Skeletal muscle tissue (tissue), 5 donors: ENCODE data around the gene NUP93. TPM values are rescaled to one million over a fixed set of nuclear protein-coding genes. Genes with fewer than 3 reads are reported as not detected.

Experiments used
- H3K27ac ChIP-seq: one replicate; pipeline ENCODE4 v1.7.0; 2013; ENCODE audit warnings: mild to moderate bottlenecking, low read depth, low read length, inconsistent platforms
- H3K27me3 ChIP-seq, 3 donors: one replicate each; pipeline ENCODE4 v1.7.0; 2013; ENCODE audit warnings: low read length in 3 of 3; ENCODE audit not compliant: control insufficient read depth in 3 of 3, insufficient read depth in 3 of 3
- H3K36me3 ChIP-seq, 3 donors: one replicate each; pipeline ENCODE4 v1.7.0; 2013; ENCODE audit warnings: low read length in 3 of 3; ENCODE audit not compliant: control insufficient read depth in 3 of 3, insufficient read depth in 3 of 3
- H3K4me1 ChIP-seq, 3 donors: one replicate each; pipeline ENCODE4 v1.7.0; 2013; ENCODE audit warnings: low read length in 3 of 3, mild to moderate bottlenecking in 3 of 3; ENCODE audit not compliant: control insufficient read depth in 3 of 3, insufficient read depth in 3 of 3
- H3K4me3 ChIP-seq, 3 donors: one replicate each; pipeline ENCODE4 v1.7.0; 2013; ENCODE audit warnings: low read length in 3 of 3
- H3K9ac ChIP-seq, 3 donors: one replicate each; pipeline ENCODE4 v1.7.0; 2013; ENCODE audit warnings: low read length in 3 of 3, mild to moderate bottlenecking in 3 of 3, moderate library complexity in 2 of 3, low read depth in 1 of 3
- H3K9me3 ChIP-seq, 3 donors: one replicate each; pipeline ENCODE4 v1.7.0; 2013; ENCODE audit warnings: low read length in 3 of 3; ENCODE audit not compliant: control insufficient read depth in 3 of 3
- small RNA-seq: library from RNA; depleted of rRNA; stranded (forward); fragments of <200 nt; gene quantifications from one replicate; pipeline ENCODE3, GENCODE V24; 2014
- total RNA-seq: library from RNA; depleted of rRNA; stranded (reverse); fragments of >200 nt; gene quantifications from one replicate; pipeline ENCODE4 v1.2.3, GENCODE V29; 2014
- donor health status: Osteomylitis.

Gene NUP93
- total RNA-seq, 1 donor from 2014 or later, result 54.8 TPM

DNA sequence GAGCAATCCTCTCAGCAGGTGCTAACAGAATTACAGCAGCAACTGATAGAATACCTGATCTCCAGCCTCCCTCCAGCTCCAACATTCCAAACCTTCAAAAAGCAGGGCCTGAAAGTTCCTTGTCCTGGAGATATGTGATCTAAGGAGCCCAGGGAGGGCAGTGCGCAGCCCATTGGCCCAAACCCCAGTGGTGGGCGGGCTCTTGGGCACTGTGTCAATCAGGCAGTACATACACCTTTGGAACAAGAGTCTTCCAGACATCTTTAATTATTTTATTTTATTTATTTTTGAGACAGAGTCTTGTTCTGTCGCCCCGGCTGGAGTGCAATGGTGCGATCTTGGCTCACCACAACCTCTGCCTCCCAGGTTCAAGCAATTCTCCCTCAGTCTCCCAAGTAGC, 159.3 kb downstream of the NUP93 start:
- H3K9me3 ChIP-seq, result no peaks in the 10 kb centered on the region
- H3K4me3 ChIP-seq, result no peak overlapping the region
- H3K27ac ChIP-seq, result no peak overlapping the region
- no peaks in the 10 kb centered on the region for H3K36me3 ChIP-seq
- H3K4me1 ChIP-seq, result no peaks in the 10 kb centered on the region
- H3K9ac ChIP-seq, result no peak overlapping the region
- peaks cover 0 to 3% (median 0%) of the 10 kb centered on the region in 3 donors for H3K27me3 ChIP-seq

DNA sequence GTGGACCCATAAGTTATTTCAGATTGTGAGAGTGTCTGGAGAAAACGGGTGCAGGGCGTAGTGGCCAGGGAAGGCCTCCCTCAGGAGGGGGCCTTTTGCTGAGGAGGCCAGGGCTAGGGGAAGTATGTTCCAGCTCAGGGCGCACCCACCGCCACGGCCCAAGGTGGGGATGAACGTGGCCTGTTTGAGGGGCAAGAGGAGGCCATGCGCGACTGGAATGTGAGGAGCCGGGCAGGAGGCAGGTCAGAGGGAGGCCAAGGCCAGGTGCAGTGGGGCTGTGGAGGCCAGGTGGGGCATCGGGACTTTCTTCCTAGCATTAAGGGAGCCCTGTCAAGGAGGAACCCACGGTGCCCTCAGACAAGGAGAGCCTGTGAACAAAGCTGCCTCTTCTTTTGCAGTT, 161.8 kb downstream of the NUP93 start:
- H3K9me3 ChIP-seq, result no peaks in the 10 kb centered on the region
- no peak overlapping the region for H3K9ac ChIP-seq
- H3K36me3 ChIP-seq, result no peaks in the 10 kb centered on the region
- no peak overlapping the region for H3K27ac ChIP-seq
- H3K4me1 ChIP-seq, result no peaks in the 10 kb centered on the region
- no peak overlapping the region for H3K4me3 ChIP-seq
- H3K27me3 ChIP-seq, result peaks cover 0 to 3% (median 0%) of the 10 kb centered on the region in 3 donors

DNA sequence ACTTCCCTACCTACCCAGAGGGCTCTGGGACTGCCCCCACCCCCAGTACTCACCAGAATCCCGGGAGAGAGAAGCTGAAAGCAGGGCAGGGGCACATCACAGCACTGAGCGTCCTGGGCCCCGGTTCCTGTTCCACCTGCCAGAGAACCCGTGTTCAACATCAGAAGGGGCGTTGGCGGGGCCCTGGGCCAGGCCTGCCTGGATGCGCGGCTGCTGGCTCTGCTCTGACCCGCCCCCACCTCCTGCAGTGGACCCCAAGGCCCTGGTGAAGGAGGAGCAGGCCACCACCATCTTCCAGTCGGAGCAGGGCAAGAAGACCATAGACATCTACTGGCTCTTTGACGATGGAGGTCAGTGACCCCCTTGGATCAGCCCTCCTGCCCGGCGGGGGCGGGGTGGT, 162.8 kb downstream of the NUP93 start:
- Histone ChIP-seq H3K36me3 (no peaks in the 10 kb centered on the region), H3K4me1 (no peaks in the 10 kb centered on the region), H3K4me3 (no peak overlapping the region), H3K9ac (no peak overlapping the region), H3K27ac (no peak overlapping the region), H3K27me3 (peaks cover 0 to 3% (median 0%) of the 10 kb centered on the region in 3 donors), H3K9me3 (no peaks in the 10 kb centered on the region)

DNA sequence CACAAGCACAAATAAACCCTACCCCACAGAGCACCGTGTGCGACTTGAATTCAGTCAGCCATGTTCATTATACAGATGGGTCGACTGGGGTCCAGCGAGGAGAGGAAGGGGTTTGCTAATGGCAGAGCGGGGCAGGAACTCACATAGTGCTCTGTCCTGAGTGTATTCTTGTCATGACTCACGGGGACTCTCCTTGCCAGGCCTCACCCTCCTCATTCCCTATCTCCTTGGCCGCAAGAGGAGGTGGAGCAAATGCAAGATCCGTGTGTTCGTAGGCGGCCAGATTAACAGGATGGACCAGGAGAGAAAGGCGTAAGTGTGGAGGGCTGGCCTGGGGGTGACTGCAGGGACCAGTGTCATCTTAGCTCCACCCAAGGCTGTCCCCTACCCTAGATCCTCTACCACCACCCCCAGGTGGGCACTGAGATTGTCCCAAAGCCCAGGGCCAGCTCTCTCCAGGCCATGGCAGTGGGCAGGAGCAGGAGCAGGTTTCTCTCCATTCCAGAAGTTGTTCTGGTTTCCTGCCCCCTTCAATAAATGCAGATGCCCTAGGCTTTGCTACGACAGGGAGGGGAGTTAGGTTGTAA, 164.5 kb downstream of the NUP93 start:
- Histone ChIP-seq H3K9ac (no peak overlapping the region), H3K4me3 (no peak overlapping the region), H3K36me3 (no peaks in the 10 kb centered on the region), H3K4me1 (no peaks in the 10 kb centered on the region), H3K27ac (no peak overlapping the region), H3K9me3 (no peaks in the 10 kb centered on the region), H3K27me3 (no peaks in the 10 kb centered on the region)

DNA sequence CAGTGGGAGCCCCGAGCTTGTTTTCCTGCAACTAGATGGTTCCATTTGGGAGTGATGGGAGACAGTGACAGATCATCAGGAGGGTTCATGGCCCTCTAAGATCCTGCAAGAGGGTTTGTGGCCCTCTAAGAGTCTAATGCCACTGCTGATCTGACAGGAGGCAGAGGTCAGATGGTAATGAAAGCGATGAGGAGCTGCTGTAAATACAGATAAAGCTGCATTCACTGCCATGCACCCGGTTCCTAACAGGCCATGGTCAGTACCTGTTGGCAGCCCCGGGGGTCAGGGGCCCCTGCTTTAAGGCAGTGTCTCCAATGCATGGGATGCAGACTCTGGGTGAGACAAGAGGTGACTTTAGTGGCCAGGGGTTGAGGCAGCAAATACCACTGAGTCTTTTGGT, 165.9 kb downstream of the NUP93 start:
- H3K9ac ChIP-seq, result no peak overlapping the region

DNA sequence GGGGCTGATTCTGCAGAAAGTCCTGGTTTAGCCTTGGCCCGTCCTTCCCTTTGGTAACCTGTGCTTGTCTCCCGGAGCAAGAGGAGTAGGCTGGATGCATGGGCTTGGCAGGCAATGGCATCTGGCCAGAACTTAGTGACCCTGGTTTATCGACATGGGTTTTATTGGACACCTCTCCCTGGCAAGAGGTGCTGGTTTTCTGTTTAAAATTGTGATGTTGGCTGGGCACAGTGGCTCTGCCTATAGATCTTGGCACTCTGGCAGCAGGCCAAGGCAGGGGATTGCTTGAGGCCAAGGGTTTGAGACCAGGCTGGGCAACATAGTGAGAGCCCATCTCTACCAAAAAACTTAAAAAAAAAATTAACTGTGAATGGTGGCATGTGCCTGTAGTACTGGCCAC, 166.3 kb downstream of the NUP93 start:
- H3K4me3 ChIP-seq, result no peak overlapping the region
- H3K27me3 ChIP-seq, result no peaks in the 10 kb centered on the region
- no peaks in the 10 kb centered on the region for H3K9me3 ChIP-seq
- no peaks in the 10 kb centered on the region for H3K4me1 ChIP-seq
- no peak overlapping the region for H3K27ac ChIP-seq
- no peaks in the 10 kb centered on the region for H3K36me3 ChIP-seq
- no peak overlapping the region for H3K9ac ChIP-seq

More for the DNA sequence above, 165.9 kb downstream of the NUP93 start:
- Histone ChIP-seq H3K36me3 (no peaks in the 10 kb centered on the region), H3K9me3 (no peaks in the 10 kb centered on the region), H3K27me3 (no peaks in the 10 kb centered on the region), H3K4me3 (no peak overlapping the region), H3K4me1 (no peaks in the 10 kb centered on the region), H3K27ac (no peak overlapping the region)

DNA sequence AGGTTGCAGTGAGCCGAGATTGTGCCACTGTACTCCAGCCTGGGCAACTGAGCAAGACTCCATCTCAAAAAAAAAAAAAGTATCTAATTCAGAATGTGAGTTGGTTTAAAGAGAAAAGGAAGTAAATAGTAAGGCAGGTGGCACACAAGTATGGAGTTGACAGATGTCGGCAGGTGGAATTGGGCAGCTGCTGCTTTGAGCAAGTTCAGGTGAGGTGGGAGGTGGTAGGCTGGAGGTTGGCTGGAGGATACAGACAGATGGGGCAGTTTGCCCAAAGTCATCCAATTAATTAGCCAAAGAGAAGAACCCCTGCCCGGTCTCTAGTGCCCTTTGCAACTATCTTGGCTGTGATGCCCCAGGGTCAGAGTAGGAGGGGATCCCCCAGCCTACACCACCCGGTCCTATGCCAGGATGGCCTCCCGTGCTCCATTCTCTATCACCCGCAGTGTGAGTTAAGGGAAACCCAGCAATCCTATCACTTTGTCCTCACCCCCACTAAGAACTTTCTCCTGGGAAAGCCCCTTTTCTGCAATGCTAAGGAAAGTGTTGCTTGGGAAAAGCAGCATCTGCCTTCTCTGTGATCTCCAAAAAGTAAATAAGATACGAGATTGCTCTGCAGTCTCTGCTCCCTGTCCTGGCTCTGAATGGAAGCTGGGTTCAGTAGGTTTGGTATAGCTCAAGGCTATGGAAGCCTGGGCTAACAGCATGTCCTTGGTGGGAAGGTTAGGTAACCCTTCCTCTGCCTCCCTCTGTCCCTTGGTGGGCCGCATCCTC, 167.3 kb downstream of the NUP93 start:
- H3K4me3 ChIP-seq, result no peak overlapping the region
- H3K4me1 ChIP-seq, result no peaks in the 10 kb centered on the region
- no peaks in the 10 kb centered on the region for H3K9me3 ChIP-seq
- no peak overlapping the region for H3K9ac ChIP-seq
- H3K27ac ChIP-seq, result no peak overlapping the region
- H3K36me3 ChIP-seq, result no peaks in the 10 kb centered on the region
- peaks cover 0 to 4% (median 0%) of the 10 kb centered on the region in 3 donors for H3K27me3 ChIP-seq

DNA sequence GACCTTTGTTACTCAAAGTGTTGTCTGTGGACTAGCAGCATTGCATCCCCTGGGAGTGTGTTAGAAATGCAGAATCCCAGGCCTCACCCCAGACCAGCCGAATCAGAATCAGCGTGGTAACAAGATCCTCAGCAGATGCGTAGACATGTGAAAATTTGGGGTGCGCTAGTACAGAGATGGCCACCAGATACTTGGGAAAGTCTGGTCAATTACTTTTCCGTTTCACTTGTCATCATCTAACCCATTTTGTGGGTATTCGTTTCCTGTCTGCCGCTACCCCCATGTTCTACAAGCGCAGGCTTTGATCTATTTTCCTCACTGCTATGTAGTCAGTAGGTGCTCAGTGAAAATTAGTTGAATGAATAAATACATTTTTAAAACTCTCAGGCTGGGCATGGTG, 168.9 kb downstream of the NUP93 start:
- Histone ChIP-seq H3K4me1 (no peaks in the 10 kb centered on the region), H3K27ac (no peak overlapping the region), H3K9ac (no peak overlapping the region), H3K27me3 (peaks cover 0 to 4% (median 0%) of the 10 kb centered on the region in 3 donors), H3K36me3 (no peaks in the 10 kb centered on the region), H3K4me3 (no peak overlapping the region), H3K9me3 (no peaks in the 10 kb centered on the region)

Small RNA genes within 50 kb of the gene (small RNA-seq; reads per million reads assigned to genes)
- gene MIR138-2, result 0.14 reads per million

Other genes with a start within 250 kb of the NUP93 start
- gene BBS2, start 210.1 kb upstream of the NUP93 start, total RNA-seq, result 86.1 TPM
- gene MT4, start 165.1 kb upstream of the NUP93 start, total RNA-seq, result not detected
- 1.0 TPM for gene MT3, start 140.6 kb upstream of the NUP93 start, total RNA-seq
- 2.1 TPM for gene MT2A, start 121.5 kb upstream of the NUP93 start, total RNA-seq
- gene MT1E, start 104.3 kb upstream of the NUP93 start, total RNA-seq, result 18.8 TPM
- 2.1 TPM for gene MT1M, start 97.5 kb upstream of the NUP93 start, total RNA-seq
- not detected for gene MT1A, start 91.5 kb upstream of the NUP93 start, total RNA-seq
- not detected for gene MT1B, start 78.2 kb upstream of the NUP93 start, total RNA-seq
- gene MT1F, start 72.2 kb upstream of the NUP93 start, total RNA-seq, result not detected
- gene MT1G, start 62.1 kb upstream of the NUP93 start, total RNA-seq, result not detected
- gene MT1H, start 60.3 kb upstream of the NUP93 start, total RNA-seq, result not detected
- gene MT1X, start 47.7 kb upstream of the NUP93 start, total RNA-seq, result 11.5 TPM
- not detected for gene SLC12A3, start 135.1 kb downstream of the NUP93 start, total RNA-seq
- gene HERPUD1, start 202.0 kb downstream of the NUP93 start, total RNA-seq, result 76.2 TPM
- gene CETP, start 231.8 kb downstream of the NUP93 start, total RNA-seq, result 3.1 TPM